Measurements from ENCODE around the gene ALKBH7. TPM values are rescaled to one million over a fixed set of nuclear protein-coding genes. Genes with fewer than 3 reads are reported as not detected.

ALKBH7 gene
- total RNA-seq, 2 donors from 2014 or later, result 71.7 to 93.7 TPM

DNA sequence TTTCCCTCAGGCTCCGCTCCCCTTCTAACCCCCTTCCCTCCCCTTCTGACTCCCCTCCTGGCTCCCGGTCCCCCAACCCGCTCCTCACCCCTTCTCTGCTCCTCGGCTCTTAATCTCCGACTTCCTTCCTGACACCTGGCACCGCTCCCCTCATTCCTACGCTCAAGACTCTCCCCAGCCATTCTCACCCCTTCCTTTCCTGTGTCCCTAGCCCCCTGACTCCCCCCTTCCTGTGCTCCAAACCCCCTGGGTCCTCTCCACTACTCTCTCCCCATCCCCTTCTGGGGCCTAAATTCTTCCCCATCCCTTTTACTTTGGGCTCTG, 10.6 kb upstream of the ALKBH7 start:
- Histone ChIP-seq H3K27me3 (no peaks in the 10 kb centered on the region), H3K4me3 (peak overlapping the region; percentile 83 to 99), H3K9me3 (no peaks in the 10 kb centered on the region), H3K27ac (peak overlapping the region; percentile 90 to 94), H3K4me1 (peaks cover 0 to 11% of the 10 kb centered on the region in 2 donors), H3K36me3 (peaks cover 30% of the 10 kb centered on the region)
- TF ChIP-seq, protein P1, sequence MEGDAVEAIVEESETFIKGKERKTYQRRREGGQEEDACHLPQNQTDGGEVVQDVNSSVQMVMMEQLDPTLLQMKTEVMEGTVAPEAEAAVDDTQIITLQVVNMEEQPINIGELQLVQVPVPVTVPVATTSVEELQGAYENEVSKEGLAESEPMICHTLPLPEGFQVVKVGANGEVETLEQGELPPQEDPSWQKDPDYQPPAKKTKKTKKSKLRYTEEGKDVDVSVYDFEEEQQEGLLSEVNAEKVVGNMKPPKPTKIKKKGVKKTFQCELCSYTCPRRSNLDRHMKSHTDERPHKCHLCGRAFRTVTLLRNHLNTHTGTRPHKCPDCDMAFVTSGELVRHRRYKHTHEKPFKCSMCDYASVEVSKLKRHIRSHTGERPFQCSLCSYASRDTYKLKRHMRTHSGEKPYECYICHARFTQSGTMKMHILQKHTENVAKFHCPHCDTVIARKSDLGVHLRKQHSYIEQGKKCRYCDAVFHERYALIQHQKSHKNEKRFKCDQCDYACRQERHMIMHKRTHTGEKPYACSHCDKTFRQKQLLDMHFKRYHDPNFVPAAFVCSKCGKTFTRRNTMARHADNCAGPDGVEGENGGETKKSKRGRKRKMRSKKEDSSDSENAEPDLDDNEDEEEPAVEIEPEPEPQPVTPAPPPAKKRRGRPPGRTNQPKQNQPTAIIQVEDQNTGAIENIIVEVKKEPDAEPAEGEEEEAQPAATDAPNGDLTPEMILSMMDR (IDR thresholded peaks at IDR 0.05), result no peak
- no peak for DNase-seq (ENCODE audit: low spot score)

DNA sequence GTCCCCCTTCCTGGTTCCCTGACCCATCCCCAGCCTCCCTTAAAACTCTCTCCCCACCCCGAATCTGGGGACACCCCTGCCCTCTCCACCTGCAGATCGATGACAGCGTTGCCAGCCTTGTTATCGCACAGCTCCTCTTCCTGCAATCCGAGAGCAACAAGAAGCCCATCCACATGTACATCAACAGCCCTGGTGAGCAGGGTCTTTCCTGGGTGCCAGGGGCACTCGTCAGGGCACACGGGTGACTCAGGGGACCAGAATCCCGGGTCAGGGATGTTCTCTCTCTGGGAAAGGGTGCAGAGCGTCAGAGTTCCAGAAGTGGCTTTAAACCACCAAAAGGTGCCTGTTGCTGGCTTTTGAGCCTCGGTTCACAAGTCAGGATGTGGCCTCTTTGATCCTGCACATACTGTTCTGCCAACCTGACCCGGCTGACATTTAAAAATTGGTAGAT, 10.2 kb upstream of the ALKBH7 start:
- DNase-seq (ENCODE audit: low spot score), result no peak

DNA sequence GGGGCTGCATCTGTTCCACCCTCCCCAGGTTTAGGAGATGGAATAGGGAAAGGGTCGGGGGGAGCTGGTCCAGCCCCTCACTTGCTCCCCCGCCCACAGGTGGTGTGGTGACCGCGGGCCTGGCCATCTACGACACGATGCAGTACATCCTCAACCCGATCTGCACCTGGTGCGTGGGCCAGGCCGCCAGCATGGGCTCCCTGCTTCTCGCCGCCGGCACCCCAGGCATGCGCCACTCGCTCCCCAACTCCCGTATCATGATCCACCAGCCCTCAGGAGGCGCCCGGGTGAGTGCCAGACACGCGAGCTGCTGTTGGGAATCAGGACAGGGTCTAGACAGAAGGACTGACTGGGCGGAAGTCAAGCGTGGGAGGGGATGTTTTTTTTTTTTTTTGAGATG, 8.2 kb upstream of the ALKBH7 start:
- TF ChIP-seq, protein P1 (IDR thresholded peaks at IDR 0.05), result no peak
- Histone ChIP-seq H3K9me3 (no peaks in the 10 kb centered on the region), H3K4me3 (no peak overlapping the region), H3K27ac (no peak overlapping the region), H3K27me3 (no peaks in the 10 kb centered on the region), H3K4me1 (peaks cover 0 to 11% of the 10 kb centered on the region in 2 donors), H3K36me3 (peaks cover 49% of the 10 kb centered on the region)
- DNase-seq (ENCODE audit: low spot score), result no peak

More for the DNA sequence above, 10.2 kb upstream of the ALKBH7 start:
- TF ChIP-seq, protein P1 (IDR thresholded peaks at IDR 0.05), result no peak
- Histone ChIP-seq H3K4me3 (peak overlapping the region; percentile 83 to 99), H3K27me3 (no peaks in the 10 kb centered on the region), H3K36me3 (peaks cover 32% of the 10 kb centered on the region), H3K27ac (peak overlapping the region; percentile 90 to 94), H3K4me1 (peaks cover 0 to 11% of the 10 kb centered on the region in 2 donors), H3K9me3 (no peaks in the 10 kb centered on the region)

DNA sequence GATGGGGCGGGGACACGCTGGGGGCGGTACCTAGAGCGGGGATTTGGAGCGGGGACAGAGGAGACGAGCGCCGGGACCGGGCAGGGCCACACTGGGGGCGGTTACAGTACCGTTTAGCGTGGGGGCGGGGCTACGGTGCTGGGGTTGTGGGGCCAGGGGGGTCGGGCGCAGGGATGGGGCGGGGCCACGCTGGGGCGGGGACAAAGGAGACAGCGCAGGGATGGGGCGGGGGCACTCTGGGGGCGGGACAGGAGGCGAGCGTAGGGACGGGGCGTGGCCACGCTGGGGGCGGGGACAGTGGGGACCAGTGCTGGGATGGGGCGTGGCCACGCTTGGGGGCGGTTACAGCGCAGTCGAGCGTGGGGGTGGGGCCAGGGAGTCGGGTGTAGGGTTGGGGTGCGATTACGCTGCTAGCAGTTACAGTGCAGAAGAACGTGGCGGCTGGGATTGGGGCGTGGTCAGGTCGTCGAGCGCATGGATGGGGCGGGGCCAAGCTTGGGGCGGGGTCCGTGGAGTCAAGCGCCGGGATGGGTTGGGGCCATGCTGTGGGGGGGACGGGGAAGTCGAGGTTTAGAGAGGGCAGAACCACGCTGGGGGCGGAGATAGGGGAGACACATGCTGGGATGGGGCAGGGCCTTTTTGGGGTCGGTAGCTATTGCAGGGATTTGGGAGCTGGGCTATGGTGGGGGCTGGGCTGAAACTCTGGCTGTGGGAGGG, 660 bp downstream of the ALKBH7 start:
- DNase-seq (ENCODE audit: low spot score), result peak; percentile 97
- TF ChIP-seq, protein P1 (IDR thresholded peaks at IDR 0.05), result no peak
- Histone ChIP-seq H3K9me3 (no peaks in the 10 kb centered on the region), H3K4me1 (peaks cover 0 to 14% of the 10 kb centered on the region in 2 donors), H3K36me3 (peaks cover 8% of the 10 kb centered on the region), H3K27ac (peak overlapping the region; percentile 99), H3K4me3 (peak overlapping the region; percentile 87 to 99), H3K27me3 (no peaks in the 10 kb centered on the region)

DNA sequence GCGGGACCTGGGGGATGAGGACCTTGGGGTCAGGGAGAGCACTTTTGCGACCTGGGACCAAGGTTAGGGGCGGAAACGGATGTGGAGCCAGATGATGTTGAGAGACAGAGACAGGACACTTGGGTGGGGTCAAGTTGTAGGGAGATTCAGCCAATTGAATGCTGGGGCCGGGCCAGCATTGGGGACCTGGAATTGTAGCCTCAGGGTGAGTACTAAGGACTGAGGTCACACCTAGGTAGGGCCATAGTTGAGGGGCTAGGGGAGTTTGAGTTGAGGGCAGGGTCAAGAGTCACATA, 1.2 kb downstream of the ALKBH7 start:
- no peaks in the 10 kb centered on the region for H3K27me3 ChIP-seq
- peaks cover 0 to 14% of the 10 kb centered on the region in 2 donors for H3K4me1 ChIP-seq
- no peak for DNase-seq (ENCODE audit: low spot score)
- H3K36me3 ChIP-seq, result peaks cover 3% of the 10 kb centered on the region
- H3K9me3 ChIP-seq, result no peaks in the 10 kb centered on the region
- peak overlapping the region; percentile 99 for H3K27ac ChIP-seq
- H3K4me3 ChIP-seq, result peak overlapping the region; percentile 87 to 99
- TF ChIP-seq, protein P1 (IDR thresholded peaks at IDR 0.05), result no peak

Data from right atrium auricular region (tissue), 2 donors.